RWPE2 (cell line): ENCODE results near the gene ALS2CL.
A peak's percentile ranks its signal among the peaks of the same experiment; 100 is the strongest.

Source experiments
- ATAC-seq: fragments of 200-7000 bp; cut with Tn5 transposase; 3 replicates; pipeline ENCODE4 v1.9.1; 2021; ENCODE audit warnings: low read depth
- DNase-seq: peaks from one replicate; pipeline ENCODE4 v3.0.0-alpha.2; 2020; ENCODE audit warnings: low spot score
- H3K27ac ChIP-seq: fragments of 450-650 bp; 2 replicates; pipeline ENCODE4 v1.5.1; 2017; ENCODE audit warnings: mild to moderate bottlenecking; ENCODE audit not compliant: poor library complexity, severe bottlenecking
- H3K27me3 ChIP-seq: fragments of 250-450 bp; sonication (Bioruptor Pico); 2 replicates; pipeline ENCODE4 v1.5.1; 2021; ENCODE audit warnings: mild to moderate bottlenecking, moderate library complexity; ENCODE audit not compliant: insufficient read depth, poor library complexity, severe bottlenecking
- H3K36me3 ChIP-seq: fragments of 250-450 bp; sonication (Bioruptor Pico); 2 replicates; pipeline ENCODE4 v1.5.1; 2020; ENCODE audit warnings: low read depth, mild to moderate bottlenecking, moderate library complexity
- H3K4me1 ChIP-seq: fragments of 250-450 bp; sonication (Bioruptor Pico); 2 replicates; pipeline ENCODE4 v1.5.1; 2021; ENCODE audit warnings: mild to moderate bottlenecking, moderate library complexity; ENCODE audit not compliant: insufficient read depth, poor library complexity, severe bottlenecking
- H3K4me3 ChIP-seq: fragments of 250-450 bp; sonication (Bioruptor Pico); 2 replicates; pipeline ENCODE4 v1.5.1; 2021; ENCODE audit warnings: mild to moderate bottlenecking, moderate library complexity; ENCODE audit not compliant: severe bottlenecking
- H3K9me3 ChIP-seq: fragments of 250-450 bp; sonication (Bioruptor Pico); 2 replicates; pipeline ENCODE4 v1.5.1; 2021; ENCODE audit warnings: mild to moderate bottlenecking, moderate library complexity; ENCODE audit not compliant: severe bottlenecking
- TF ChIP-seq, protein P1 (sequence below): fragments of 450-650 bp; IDR thresholded peaks from one replicate; pipeline ENCODE4 v1.5.1; 2017; ENCODE audit warnings: mild to moderate bottlenecking, moderate library complexity; ENCODE audit not compliant: poor library complexity, severe bottlenecking

The ALS2CL gene

DNA sequence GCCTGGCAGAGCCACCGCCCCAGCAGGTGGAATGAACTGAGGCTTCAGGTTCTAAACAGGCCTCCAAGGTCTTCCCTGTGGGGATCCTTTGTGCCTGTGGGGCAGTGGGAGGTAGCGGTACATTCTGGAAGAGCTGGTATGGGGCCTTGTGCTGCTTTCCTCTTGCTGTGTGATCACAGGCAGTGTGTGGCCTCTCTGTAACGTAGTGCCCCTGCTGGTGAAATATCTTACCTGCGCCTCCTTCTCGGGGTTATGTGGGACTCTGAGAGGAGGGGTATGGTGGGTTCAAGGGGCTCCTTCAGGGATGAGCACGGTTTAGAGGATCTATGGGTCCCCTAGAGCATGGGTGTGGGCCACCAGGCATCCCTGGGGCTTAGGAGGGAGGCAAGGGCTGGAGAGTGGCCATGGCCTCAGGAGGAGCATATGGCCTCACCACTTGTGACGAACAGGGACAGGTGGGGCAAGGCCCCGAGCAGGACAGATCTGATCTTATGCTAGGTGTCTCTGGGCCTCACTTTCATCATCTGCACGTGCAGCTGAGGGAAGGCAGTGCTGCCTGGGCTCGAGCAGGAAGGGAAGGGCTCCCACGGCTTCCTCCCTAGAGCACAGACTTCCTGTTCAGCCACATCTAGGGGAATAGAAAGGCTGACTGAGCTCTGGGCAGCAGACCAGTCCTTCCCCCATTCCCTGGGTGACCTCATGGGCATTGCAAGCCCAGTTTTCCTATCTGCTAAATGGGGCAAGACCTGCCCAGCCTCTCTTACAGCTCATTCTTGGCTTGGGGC, 1.9 kb upstream of the ALS2CL start:
- Histone ChIP-seq H3K9me3 (no peaks in the 10 kb centered on the region), H3K27ac (no peak overlapping the region), H3K27me3 (no peaks in the 10 kb centered on the region), H3K36me3 (peaks cover 16% of the 10 kb centered on the region), H3K4me3 (no peak overlapping the region), H3K4me1 (peaks cover 20% of the 10 kb centered on the region)
- DNase-seq (no peak), ATAC-seq (no peak)
- TF ChIP-seq, protein P1, sequence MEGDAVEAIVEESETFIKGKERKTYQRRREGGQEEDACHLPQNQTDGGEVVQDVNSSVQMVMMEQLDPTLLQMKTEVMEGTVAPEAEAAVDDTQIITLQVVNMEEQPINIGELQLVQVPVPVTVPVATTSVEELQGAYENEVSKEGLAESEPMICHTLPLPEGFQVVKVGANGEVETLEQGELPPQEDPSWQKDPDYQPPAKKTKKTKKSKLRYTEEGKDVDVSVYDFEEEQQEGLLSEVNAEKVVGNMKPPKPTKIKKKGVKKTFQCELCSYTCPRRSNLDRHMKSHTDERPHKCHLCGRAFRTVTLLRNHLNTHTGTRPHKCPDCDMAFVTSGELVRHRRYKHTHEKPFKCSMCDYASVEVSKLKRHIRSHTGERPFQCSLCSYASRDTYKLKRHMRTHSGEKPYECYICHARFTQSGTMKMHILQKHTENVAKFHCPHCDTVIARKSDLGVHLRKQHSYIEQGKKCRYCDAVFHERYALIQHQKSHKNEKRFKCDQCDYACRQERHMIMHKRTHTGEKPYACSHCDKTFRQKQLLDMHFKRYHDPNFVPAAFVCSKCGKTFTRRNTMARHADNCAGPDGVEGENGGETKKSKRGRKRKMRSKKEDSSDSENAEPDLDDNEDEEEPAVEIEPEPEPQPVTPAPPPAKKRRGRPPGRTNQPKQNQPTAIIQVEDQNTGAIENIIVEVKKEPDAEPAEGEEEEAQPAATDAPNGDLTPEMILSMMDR = peak; percentile 15

DNA sequence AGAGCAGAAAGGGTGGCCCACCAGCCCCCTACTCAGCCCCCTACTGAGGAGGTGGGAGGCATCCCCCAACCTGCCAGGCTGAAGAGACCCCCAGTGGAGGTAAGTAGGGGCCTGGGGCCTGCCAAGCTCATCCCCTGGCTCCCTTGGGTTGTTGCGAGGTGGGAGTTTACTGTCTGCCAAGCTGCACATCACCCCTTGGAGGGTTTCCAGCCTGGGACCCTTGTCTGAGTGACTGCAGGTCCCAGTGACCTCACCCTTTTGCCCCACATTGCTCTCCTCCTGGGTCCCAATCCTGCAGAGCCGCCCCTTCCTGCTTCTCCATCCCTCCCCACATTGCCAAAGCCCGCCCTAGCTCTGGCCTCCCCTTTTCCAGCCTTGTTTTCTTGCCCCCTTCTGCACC, 1.0 kb upstream of the ALS2CL start:
- H3K4me3 ChIP-seq = no peak overlapping the region
- DNase-seq (no peak), ATAC-seq (no peak)
- no peaks in the 10 kb centered on the region for H3K27me3 ChIP-seq
- TF ChIP-seq, protein P1 = no peak
- H3K9me3 ChIP-seq = no peaks in the 10 kb centered on the region
- H3K27ac ChIP-seq = no peak overlapping the region
- H3K4me1 ChIP-seq = peaks cover 26% of the 10 kb centered on the region
- peaks cover 24% of the 10 kb centered on the region for H3K36me3 ChIP-seq

DNA sequence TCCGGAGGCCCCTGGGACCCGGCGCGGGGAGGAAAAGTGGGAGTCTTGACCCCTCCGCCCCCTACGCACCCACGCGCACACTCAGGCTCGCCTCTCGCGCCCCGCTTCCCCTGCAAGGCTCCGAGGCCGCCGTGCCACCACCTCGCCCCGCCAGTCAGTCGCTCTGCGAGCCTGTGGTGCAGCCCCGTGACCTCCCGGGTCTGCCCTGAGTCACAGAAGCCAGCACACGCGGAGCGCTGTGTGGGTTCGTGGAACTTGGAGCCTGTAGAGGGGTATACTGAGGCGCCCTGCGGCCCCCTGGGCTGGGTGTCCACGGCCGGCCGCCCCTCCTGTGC, 380 bp upstream of the ALS2CL start:
- no peaks in the 10 kb centered on the region for H3K9me3 ChIP-seq
- no peaks in the 10 kb centered on the region for H3K27me3 ChIP-seq
- H3K27ac ChIP-seq = peak overlapping the region; percentile 97
- ATAC-seq (no peak), DNase-seq (no peak)
- H3K4me1 ChIP-seq = peaks cover 26% of the 10 kb centered on the region
- H3K4me3 ChIP-seq = peak overlapping the region; percentile 80
- H3K36me3 ChIP-seq = peaks cover 31% of the 10 kb centered on the region
- TF ChIP-seq, protein P1 = no peak

DNA sequence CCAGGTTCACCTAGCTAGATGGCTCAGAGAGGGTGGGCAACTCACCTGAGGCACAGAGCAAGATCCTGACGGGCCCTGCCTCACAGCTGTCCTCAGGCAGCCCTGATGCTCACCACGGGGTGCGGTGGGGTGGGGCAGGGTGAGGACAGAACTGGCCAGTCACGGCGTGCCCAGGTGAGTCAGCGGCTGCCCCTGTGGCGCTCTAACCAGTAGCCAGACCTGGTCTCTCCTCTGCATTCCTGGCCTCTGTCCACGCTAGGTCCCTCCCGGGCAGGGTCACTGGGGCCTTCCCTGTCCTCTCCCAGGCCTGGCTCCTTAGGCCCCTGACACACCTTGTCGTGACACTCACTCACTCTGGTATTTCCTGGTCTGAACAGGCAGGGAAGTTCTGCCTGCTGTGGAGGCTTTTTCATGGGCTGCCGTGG, 901 bp downstream of the ALS2CL start:
- H3K36me3 ChIP-seq = peaks cover 44% of the 10 kb centered on the region
- H3K4me1 ChIP-seq = peaks cover 26% of the 10 kb centered on the region
- DNase-seq (peak; percentile 99), ATAC-seq (peak; percentile 82)
- peak overlapping the region; percentile 97 for H3K27ac ChIP-seq
- no peaks in the 10 kb centered on the region for H3K9me3 ChIP-seq
- no peaks in the 10 kb centered on the region for H3K27me3 ChIP-seq
- TF ChIP-seq, protein P1 = no peak
- H3K4me3 ChIP-seq = peak overlapping the region; percentile 80

DNA sequence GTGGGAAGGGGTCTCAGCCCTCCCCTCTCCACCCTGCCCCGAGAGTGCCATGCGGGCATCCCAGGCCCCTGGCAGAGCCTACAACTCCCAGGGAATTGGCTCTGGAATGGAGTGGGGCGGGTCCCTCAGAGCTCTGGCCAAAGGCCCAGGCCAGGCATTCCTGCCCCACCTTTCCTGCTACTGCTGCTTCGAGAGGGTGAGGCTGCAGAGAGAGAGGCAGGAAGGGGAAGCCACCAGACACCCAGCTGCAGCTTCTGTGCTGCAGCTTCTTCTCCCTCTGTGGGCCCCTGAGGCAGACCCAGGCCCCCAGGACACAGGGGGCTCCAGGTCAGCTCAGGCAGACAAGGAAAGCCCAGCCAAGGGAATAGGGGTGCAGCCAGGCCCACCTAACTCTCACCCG, 2.7 kb downstream of the ALS2CL start:
- no peaks in the 10 kb centered on the region for H3K27me3 ChIP-seq
- peaks cover 26% of the 10 kb centered on the region for H3K4me1 ChIP-seq
- H3K27ac ChIP-seq = peak overlapping the region; percentile 97
- peak; percentile 50 for ATAC-seq
- DNase-seq = no peak
- peaks cover 61% of the 10 kb centered on the region for H3K36me3 ChIP-seq
- H3K4me3 ChIP-seq = no peak overlapping the region
- TF ChIP-seq, protein P1 = no peak
- H3K9me3 ChIP-seq = no peaks in the 10 kb centered on the region
